PFSK-1 (cell line): ENCODE results near the gene ESR2.

Source experiments
- REST ChIP-seq, 2 experiments: IDR thresholded peaks; 2 replicates each; pipeline versions ENCODE4 v1.6.1 to v1.8.0; 2011 to 2012; ENCODE audit warnings: low read depth in 2 of 2, low read length in 2 of 2, control low read depth in 1 of 2, inconsistent platforms in 1 of 2, mild to moderate bottlenecking in 1 of 2, moderate library complexity in 1 of 2; ENCODE audit not compliant: insufficient read depth in 1 of 2
- TAF1 ChIP-seq: IDR thresholded peaks from 2 replicates; pipeline ENCODE4 v1.6.1; 2012; ENCODE audit warnings: low read length, control low read depth, borderline replicate concordance; ENCODE audit not compliant: insufficient read depth

- no peak for TF ChIP-seq TAF1
- TF ChIP-seq REST (IDR thresholded peaks at IDR 0.05; ENCODE audit: insufficient read depth in 1 of 2, low read depth in 2 of 2, low read length in 2 of 2) = no peak
These were observed 81.1 kb downstream of the ESR2 start for GRCh38 chr14:64213086-64213485.
